ENCODE data around the gene COL7A1.

COL7A1 gene

DNA sequence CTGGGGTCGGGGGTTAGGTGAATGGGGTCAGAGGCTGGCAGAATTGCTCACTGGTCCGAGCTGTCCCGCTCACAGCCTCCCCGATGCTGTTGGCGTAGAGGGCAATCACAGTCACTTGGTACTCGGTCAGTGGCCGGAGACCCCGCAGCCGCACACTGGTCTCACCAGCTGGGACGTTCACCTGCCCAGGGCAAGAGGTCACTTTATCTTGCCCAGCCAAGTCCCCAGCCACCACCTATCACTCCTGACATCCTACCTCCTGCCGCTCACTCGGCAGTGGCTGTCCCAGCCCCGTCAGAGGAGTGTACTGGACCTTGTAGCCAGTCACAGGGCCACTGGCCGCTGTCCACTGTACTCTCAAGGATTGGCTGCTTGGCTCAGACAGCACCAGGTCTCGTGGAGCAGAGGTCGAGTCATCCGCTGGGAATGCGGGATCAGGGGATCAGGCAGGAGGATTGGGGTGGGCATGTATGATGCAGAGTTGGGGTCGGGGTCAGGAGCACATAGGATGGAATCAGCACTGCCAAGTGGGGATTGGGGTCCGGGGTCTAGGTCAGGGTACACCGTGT is 2.5 kb downstream of the COL7A1 start:
- H3K36me3 ChIP-seq (replicated peaks; ENCODE audit: low read depth, low read length), result peaks cover 3% of the 10 kb centered on the region
- TF ChIP-seq EZH2phosphoT487 (IDR thresholded peaks at IDR 0.05; ENCODE audit: low read depth), result no peak
- TF ChIP-seq, protein P1, sequence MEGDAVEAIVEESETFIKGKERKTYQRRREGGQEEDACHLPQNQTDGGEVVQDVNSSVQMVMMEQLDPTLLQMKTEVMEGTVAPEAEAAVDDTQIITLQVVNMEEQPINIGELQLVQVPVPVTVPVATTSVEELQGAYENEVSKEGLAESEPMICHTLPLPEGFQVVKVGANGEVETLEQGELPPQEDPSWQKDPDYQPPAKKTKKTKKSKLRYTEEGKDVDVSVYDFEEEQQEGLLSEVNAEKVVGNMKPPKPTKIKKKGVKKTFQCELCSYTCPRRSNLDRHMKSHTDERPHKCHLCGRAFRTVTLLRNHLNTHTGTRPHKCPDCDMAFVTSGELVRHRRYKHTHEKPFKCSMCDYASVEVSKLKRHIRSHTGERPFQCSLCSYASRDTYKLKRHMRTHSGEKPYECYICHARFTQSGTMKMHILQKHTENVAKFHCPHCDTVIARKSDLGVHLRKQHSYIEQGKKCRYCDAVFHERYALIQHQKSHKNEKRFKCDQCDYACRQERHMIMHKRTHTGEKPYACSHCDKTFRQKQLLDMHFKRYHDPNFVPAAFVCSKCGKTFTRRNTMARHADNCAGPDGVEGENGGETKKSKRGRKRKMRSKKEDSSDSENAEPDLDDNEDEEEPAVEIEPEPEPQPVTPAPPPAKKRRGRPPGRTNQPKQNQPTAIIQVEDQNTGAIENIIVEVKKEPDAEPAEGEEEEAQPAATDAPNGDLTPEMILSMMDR (IDR thresholded peaks at IDR 0.05; ENCODE audit: low read depth, low read length), result no peak
- H3K4me2 ChIP-seq (ENCODE audit: low read length), result no peak overlapping the region
- no peak overlapping the region for H3K27ac ChIP-seq (ENCODE audit: low read length)
- H3K9ac ChIP-seq (ENCODE audit: low read length), result no peak overlapping the region
- no peak overlapping the region for H3K4me3 ChIP-seq (ENCODE audit: low read length)
- no peaks in the 10 kb centered on the region for H3K4me1 ChIP-seq (ENCODE audit: low read length)
- H2AFZ ChIP-seq (ENCODE audit: low read depth, low read length), result no peak overlapping the region
- no peaks in the 10 kb centered on the region for H4K20me1 ChIP-seq (ENCODE audit: insufficient read depth, low read length)
- H3K27me3 ChIP-seq (ENCODE audit: low read depth, low read length), result no peaks in the 10 kb centered on the region
- no peaks in the 10 kb centered on the region for H3K9me3 ChIP-seq (ENCODE audit: insufficient read depth, low read length)
- no peaks in the 10 kb centered on the region for H3K79me2 ChIP-seq (ENCODE audit: low read length)

DNA sequence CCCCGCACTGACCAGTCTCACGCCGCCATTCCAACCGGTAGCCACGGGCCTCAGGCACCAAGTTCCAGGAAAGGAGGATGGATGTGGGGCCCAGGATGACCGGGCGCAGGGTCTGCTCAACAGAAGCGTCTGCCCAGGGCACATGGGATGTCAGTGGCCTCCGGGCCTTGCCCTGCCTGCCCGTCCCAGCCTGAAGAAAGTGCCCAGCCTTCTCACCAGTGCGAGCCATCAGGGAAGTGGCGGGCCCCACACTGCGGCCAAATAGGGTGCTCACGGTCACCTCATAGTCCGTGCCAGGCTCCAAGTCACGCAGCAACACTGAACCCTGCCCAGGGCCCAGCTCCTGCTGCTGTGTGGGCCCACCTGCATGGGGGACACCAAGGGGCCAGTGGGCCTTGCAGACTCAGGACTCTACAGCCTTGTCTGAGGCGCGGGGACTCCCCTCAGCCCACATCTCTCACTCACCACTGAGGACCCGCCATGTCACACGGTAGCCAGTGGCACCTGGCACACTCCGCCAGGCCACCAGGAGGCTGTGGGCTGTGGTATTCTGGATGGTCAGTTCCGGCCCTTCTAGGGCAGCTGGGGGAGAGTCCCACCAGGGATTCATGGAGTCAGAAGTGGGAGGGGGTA is 3.1 kb downstream of the COL7A1 start:
- H4K20me1 ChIP-seq (ENCODE audit: insufficient read depth, low read length), result no peaks in the 10 kb centered on the region
- H2AFZ ChIP-seq (ENCODE audit: low read depth, low read length), result no peak overlapping the region
- H3K9me3 ChIP-seq (ENCODE audit: insufficient read depth, low read length), result no peaks in the 10 kb centered on the region
- H3K36me3 ChIP-seq (replicated peaks; ENCODE audit: low read depth, low read length), result no peaks in the 10 kb centered on the region
- no peaks in the 10 kb centered on the region for H3K4me1 ChIP-seq (ENCODE audit: low read length)
- no peak for TF ChIP-seq EZH2phosphoT487 (IDR thresholded peaks at IDR 0.05; ENCODE audit: low read depth)
- TF ChIP-seq, protein P1 (IDR thresholded peaks at IDR 0.05; ENCODE audit: low read depth, low read length), result no peak
- H3K4me3 ChIP-seq (ENCODE audit: low read length), result no peak overlapping the region
- H3K27me3 ChIP-seq (ENCODE audit: low read depth, low read length), result no peaks in the 10 kb centered on the region
- H3K79me2 ChIP-seq (ENCODE audit: low read length), result no peaks in the 10 kb centered on the region
- no peak overlapping the region for H3K9ac ChIP-seq (ENCODE audit: low read length)
- no peak overlapping the region for H3K4me2 ChIP-seq (ENCODE audit: low read length)
- H3K27ac ChIP-seq (ENCODE audit: low read length), result no peak overlapping the region

DNA sequence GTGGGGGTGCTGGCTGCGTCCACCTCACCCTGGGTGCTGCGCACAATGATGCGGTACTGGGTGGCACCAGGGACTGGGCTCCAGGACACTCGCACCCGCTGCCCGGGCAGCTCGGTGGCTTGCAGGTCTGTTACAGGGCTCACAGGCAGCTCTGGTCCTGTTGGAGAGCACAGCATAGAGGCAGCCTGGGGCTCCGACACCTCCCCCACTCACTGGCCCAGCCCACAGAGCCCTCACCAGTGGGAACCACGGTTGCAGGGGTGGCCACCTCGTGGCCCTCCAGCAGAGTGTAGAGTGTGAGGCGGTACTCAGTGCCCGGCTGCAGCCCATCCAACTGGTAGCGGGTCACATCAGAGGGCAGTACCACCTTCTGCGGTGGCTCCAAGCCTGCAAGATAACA is 3.7 kb downstream of the COL7A1 start:
- Histone ChIP-seq H3K4me2 (ENCODE audit: low read length) (no peak overlapping the region), H3K36me3 (replicated peaks; ENCODE audit: low read depth, low read length) (no peaks in the 10 kb centered on the region), H3K27me3 (ENCODE audit: low read depth, low read length) (no peaks in the 10 kb centered on the region), H3K4me1 (ENCODE audit: low read length) (no peaks in the 10 kb centered on the region), H3K9me3 (ENCODE audit: insufficient read depth, low read length) (no peaks in the 10 kb centered on the region), H4K20me1 (ENCODE audit: insufficient read depth, low read length) (no peaks in the 10 kb centered on the region), H2AFZ (ENCODE audit: low read depth, low read length) (no peak overlapping the region), H3K9ac (ENCODE audit: low read length) (no peak overlapping the region), H3K79me2 (ENCODE audit: low read length) (no peaks in the 10 kb centered on the region), H3K4me3 (ENCODE audit: low read length) (no peak overlapping the region), H3K27ac (ENCODE audit: low read length) (no peak overlapping the region)
- TF ChIP-seq EZH2phosphoT487 (IDR thresholded peaks at IDR 0.05; ENCODE audit: low read depth), result no peak
- TF ChIP-seq, protein P1 (IDR thresholded peaks at IDR 0.05; ENCODE audit: low read depth, low read length), result no peak

DNA sequence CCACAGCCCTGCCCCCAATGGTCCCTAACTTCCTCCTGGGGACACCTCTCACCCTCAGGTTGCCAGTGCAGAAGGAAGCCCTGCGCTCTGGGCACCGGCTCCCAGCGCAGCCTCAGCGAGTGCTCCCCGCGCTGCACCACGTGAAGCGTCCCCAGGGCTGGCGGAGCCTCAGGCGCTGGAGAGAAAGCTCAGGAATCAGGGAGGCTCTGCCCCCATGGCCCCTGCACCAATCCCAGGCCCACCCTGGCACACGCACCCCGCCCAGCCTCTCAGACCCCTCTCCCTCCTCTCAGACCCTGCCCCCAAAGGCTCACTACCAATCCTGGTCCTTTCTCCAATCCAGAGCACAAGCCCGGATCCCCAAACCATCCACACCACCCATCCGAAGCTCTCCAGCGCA is 6.9 kb downstream of the COL7A1 start:
- Histone ChIP-seq H2AFZ (ENCODE audit: low read depth, low read length) (no peak overlapping the region), H3K4me3 (ENCODE audit: low read length) (no peak overlapping the region), H3K79me2 (ENCODE audit: low read length) (no peaks in the 10 kb centered on the region), H3K36me3 (replicated peaks; ENCODE audit: low read depth, low read length) (no peaks in the 10 kb centered on the region), H3K9me3 (ENCODE audit: insufficient read depth, low read length) (no peaks in the 10 kb centered on the region), H3K9ac (ENCODE audit: low read length) (no peak overlapping the region), H3K4me2 (ENCODE audit: low read length) (no peak overlapping the region), H4K20me1 (ENCODE audit: insufficient read depth, low read length) (no peaks in the 10 kb centered on the region), H3K27me3 (ENCODE audit: low read depth, low read length) (no peaks in the 10 kb centered on the region), H3K4me1 (ENCODE audit: low read length) (no peaks in the 10 kb centered on the region), H3K27ac (ENCODE audit: low read length) (no peak overlapping the region)
- TF ChIP-seq, protein P1 (IDR thresholded peaks at IDR 0.05; ENCODE audit: low read depth, low read length), result no peak
- no peak for TF ChIP-seq EZH2phosphoT487 (IDR thresholded peaks at IDR 0.05; ENCODE audit: low read depth)

All from OCI-LY3 (cell line).